K562 (cell line): ENCODE results near the gene LRRC51. TPM values are rescaled to one million over a fixed set of nuclear protein-coding genes. Genes with fewer than 3 reads are reported as not detected.

Experiments used
- ATAC-seq: fragments of 200-7000 bp; cut with Tn5 transposase; 3 replicates; pipeline ENCODE4 v1.9.1; 2020; ENCODE audit warnings: moderate library complexity
- BruUV-seq: library from RNA; stranded (reverse); fragments of 400-500 nt; replicated peaks from 2 replicates; lab custom pipeline; 2021; lab: Mats Ljungman, UMichigan
- CTCF ChIA-PET: fragments of 300-600 bp; formaldehyde crosslinking; extraction: SDS; loops from one replicate; lab custom pipeline; 2021; ENCODE audit warnings: low intra/inter-chr PET ratio; lab: Yijun Ruan, JAX
- POLR2A ChIA-PET: fragments of 300-600, 350-650 bp; sonication (Branson Sonifier 250); formaldehyde crosslinking; extraction: SDS; loops from one replicate; lab custom pipeline; 2021; ENCODE audit warnings: antibody characterized with exemption, inconsistent platforms; lab: Yijun Ruan, JAX
- DNase-seq, 4 experiments: peaks; one replicate each; pipeline versions ENCODE4 v3.0.0 to v3.0.0-alpha.2; 2011 to 2018; ENCODE audit warnings: low spot score in 3 of 4, mixed read lengths in 3 of 4; ENCODE audit errors: extremely low read depth in 1 of 4
- FAIRE-seq: peaks from 2 replicates; lab custom pipeline; 2011; peaks lifted over from hg19 to GRCh38; lab: Jason Lieb, UNC
- H2AFZ ChIP-seq: 2 replicates; pipeline ENCODE4 v1.6.0; 2011; ENCODE audit warnings: low read depth, low read length, control low read depth, inconsistent platforms
- H3K27ac ChIP-seq: fragments of 200-600 bp; 3 replicates; pipeline ENCODE4 v1.8.0; 2011; ENCODE audit warnings: low read depth, mild to moderate bottlenecking, control low read depth, inconsistent platforms, low read length, moderate library complexity, mixed read lengths; ENCODE audit errors: extremely low read depth
- H3K27me3 ChIP-seq, 2 experiments: fragments of 300-600 bp in 1 of 2; 2 replicates in 1 of 2; 3 replicates in 1 of 2; pipeline versions ENCODE4 v1.6.0 to v1.8.0; 2011; ENCODE audit warnings: inconsistent platforms in 2 of 2, low read length in 2 of 2, mild to moderate bottlenecking in 1 of 2, mixed read lengths in 1 of 2, moderate library complexity in 1 of 2; ENCODE audit not compliant: control insufficient read depth in 2 of 2, insufficient read depth in 2 of 2
- H3K36me3 ChIP-seq: fragments of 300-600 bp; 3 replicates; pipeline ENCODE4 v1.8.0; 2011; ENCODE audit warnings: mild to moderate bottlenecking, low read length, inconsistent platforms; ENCODE audit not compliant: control insufficient read depth, insufficient read depth
- H3K4me1 ChIP-seq, 2 experiments: fragments of 200-600 bp in 1 of 2; replicated peaks in 1 of 2; 2 replicates in 1 of 2; 3 replicates in 1 of 2; pipeline versions ENCODE4 v1.5.1 to v1.8.0; 2011; ENCODE audit warnings: inconsistent platforms in 2 of 2, low read length in 2 of 2, mild to moderate bottlenecking in 1 of 2, mixed read lengths in 1 of 2, moderate library complexity in 1 of 2; ENCODE audit not compliant: control insufficient read depth in 2 of 2, insufficient read depth in 2 of 2
- H3K4me2 ChIP-seq: 2 replicates; pipeline ENCODE4 v1.6.1; 2011; ENCODE audit warnings: low read length, control low read depth, inconsistent platforms, mixed read lengths; ENCODE audit not compliant: insufficient read depth
- H3K4me3 ChIP-seq: fragments of 200-600 bp; sonication (generic), shearing (Covaris generic); 2 replicates; pipeline ENCODE4 v1.5.1; 2016; ENCODE audit warnings: control low read depth, inconsistent platforms
- H3K79me2 ChIP-seq: fragments of 200-600 bp; 3 replicates; pipeline ENCODE4 v1.8.0; 2011; ENCODE audit warnings: low read length, inconsistent platforms; ENCODE audit not compliant: control insufficient read depth, insufficient read depth
- H3K9ac ChIP-seq, 2 experiments: 2 replicates each; pipeline versions ENCODE4 v1.6.0 to v1.6.1; 2011; ENCODE audit warnings: low read depth in 2 of 2, low read length in 2 of 2, control low read depth in 1 of 2, inconsistent platforms in 1 of 2, mild to moderate bottlenecking in 1 of 2, mixed read lengths in 1 of 2; ENCODE audit not compliant: insufficient read depth in 1 of 2
- H3K9me1 ChIP-seq: one replicate; pipeline ENCODE4 v1.6.0; 2011; ENCODE audit warnings: inconsistent platforms, mild to moderate bottlenecking, low read length, moderate library complexity; ENCODE audit not compliant: control insufficient read depth, insufficient read depth
- H3K9me3 ChIP-seq: replicated peaks from 2 replicates; pipeline ENCODE4 v1.5.1; 2011; ENCODE audit warnings: low read depth, low read length, inconsistent platforms; ENCODE audit not compliant: control insufficient read depth, insufficient read depth
- H4K20me1 ChIP-seq: replicated peaks from 2 replicates; pipeline ENCODE4 v1.6.1; 2011; ENCODE audit warnings: low read length, inconsistent platforms, mixed read lengths; ENCODE audit not compliant: control insufficient read depth, insufficient read depth
- ARNT ChIP-seq, 2 experiments: fragments of 450-650 bp; IDR thresholded peaks; 2 replicates each; pipeline ENCODE4 v1.6.1; 2016; ENCODE audit warnings: mild to moderate bottlenecking in 1 of 2
- C11orf30 ChIP-seq: fragments of 450-650 bp; IDR thresholded peaks from 2 replicates; pipeline ENCODE4 v1.6.1; 2016; ENCODE audit warnings: low read depth, mild to moderate bottlenecking
- CHD4 ChIP-seq: fragments of 200-600 bp; sonication (generic); IDR thresholded peaks from 3 replicates; pipeline ENCODE4 v1.6.1; 2012; ENCODE audit warnings: low read depth, mild to moderate bottlenecking, mixed read lengths, low read length, inconsistent platforms; ENCODE audit not compliant: insufficient read depth, insufficient replicate concordance, poor library complexity, severe bottlenecking
- FOXJ2 ChIP-seq: fragments of 200-800 bp; sonication (Bioruptor generic); IDR thresholded peaks from 2 replicates; pipeline ENCODE4 v1.6.1; 2016; ENCODE audit warnings: missing genetic modification characterization, missing compliant biosample characterization
- GATA2 ChIP-seq: sonication (generic); formaldehyde crosslinking; IDR thresholded peaks from 2 replicates; pipeline ENCODE4 v1.4.0; 2020; ENCODE audit warnings: mild to moderate bottlenecking, missing genetic modification reagents
- HDAC3 ChIP-seq: fragments of 450-650 bp; IDR thresholded peaks from 2 replicates; pipeline ENCODE4 v1.6.1; 2018; ENCODE audit warnings: borderline replicate concordance, mild to moderate bottlenecking, moderate library complexity; ENCODE audit not compliant: partially characterized antibody
- HLTF ChIP-seq: fragments of 450-650 bp; IDR thresholded peaks from 2 replicates; pipeline ENCODE4 v1.6.1; 2016
- KLF1 ChIP-seq: fragments of 450-650 bp; IDR thresholded peaks from 2 replicates; pipeline ENCODE4 v1.6.1; 2016; ENCODE audit warnings: missing genetic modification characterization, missing compliant biosample characterization
- MAFF ChIP-seq: IDR thresholded peaks from 2 replicates; pipeline ENCODE4 v1.6.1; 2012; ENCODE audit warnings: low read length, improper control_type of control experiment
- MAFG ChIP-seq: fragments of 450-650 bp; conservative IDR thresholded peaks from 2 replicates; pipeline ENCODE4 v1.6.1; 2016; ENCODE audit warnings: missing genetic modification characterization, missing compliant biosample characterization
- MAFK ChIP-seq: IDR thresholded peaks from 2 replicates; pipeline ENCODE4 v1.6.1; 2011; ENCODE audit warnings: low read length, improper control_type of control experiment
- MLX ChIP-seq, 2 experiments: fragments of 450-650 bp in 1 of 2; sonication (generic) in 1 of 2; formaldehyde crosslinking; conservative IDR thresholded peaks; 2 replicates each; pipeline versions ENCODE4 v1.4.0 to v1.8.1; 2020 to 2022; ENCODE audit warnings: mild to moderate bottlenecking in 1 of 2, missing genetic modification reagents in 1 of 2
- NFE2 ChIP-seq: IDR thresholded peaks from 2 replicates; pipeline ENCODE4 v1.6.1; 2014; ENCODE audit warnings: antibody characterized with exemption, low read depth
- SIN3A ChIP-seq, 2 experiments: fragments of 150-350 bp in 1 of 2; IDR thresholded peaks; 2 replicates each; pipeline ENCODE4 v1.6.1; 2011 to 2016; ENCODE audit warnings: borderline replicate concordance in 2 of 2, low read depth in 2 of 2, low read length in 2 of 2, mild to moderate bottlenecking in 2 of 2, moderate library complexity in 2 of 2; ENCODE audit not compliant: control insufficient read depth in 1 of 2
- SOX6 ChIP-seq: fragments of 450-650 bp; IDR thresholded peaks from 2 replicates; pipeline ENCODE4 v1.6.1; 2014; ENCODE audit warnings: mild to moderate bottlenecking
- ZNF316 ChIP-seq: fragments of 450-650 bp; IDR thresholded peaks from 2 replicates; pipeline ENCODE4 v1.6.1; 2016
- ZSCAN32 ChIP-seq: fragments of 450-650 bp; formaldehyde crosslinking; IDR thresholded peaks from 2 replicates; pipeline ENCODE4 v1.4.0; 2020; ENCODE audit warnings: mild to moderate bottlenecking, moderate library complexity
- WGBS: fragments of 100-300 bp; shearing (Covaris generic); methylation state at CpG from one replicate; pipeline ENCODE4 v1.1.6; 2016; ENCODE audit warnings: low coverage, mixed read lengths; ENCODE audit not compliant: insufficient coverage; ENCODE audit errors: missing lambda C conversion rate; 5-methylcytosine and 5-hydroxymethylcytosine counted together
- in situ Hi-C: fragments of 300-500 bp; cut with MboI; formaldehyde crosslinking; loops from 4 replicates; pipeline ENCODE4 v1.15.0; 2018; ENCODE audit warnings: inconsistent platforms, mixed read lengths
- intact Hi-C: fragments of 100-400 bp; cut with micrococcal nuclease; formaldehyde crosslinking; loops from 2 replicates; pipeline ENCODE4 v1.14.2; 2022
- polyA plus RNA-seq, 8 experiments: library from polyadenylated mRNA; depleted of rRNA in 4 of 8; stranded (reverse) in 5 of 8; unstranded in 3 of 8; fragments of >200 nt; fragmentation: Nextera tagmentation in 2 of 8; fragmentation: Illumina TruSeq in 1 of 8; extraction: Ambion mirVana in 2 of 8; extraction: Trizol in 1 of 8; gene quantifications; 2 replicates each; pipeline versions ENCODE4 v1.2.1 to v1.2.3, GENCODE V29; 2011 to 2014; ENCODE audit warnings: inconsistent platforms in 1 of 8, missing spikeins in 1 of 8
- total RNA-seq, 7 experiments: library from RNA; depleted of rRNA in 6 of 7; stranded (reverse); fragments of >200 nt in 6 of 7; fragmentation: Illumina TruSeq in 2 of 7; extraction: Trizol in 2 of 7; gene quantifications; 2 replicates each; pipeline versions ENCODE4 v1.2.1 to v1.2.3, GENCODE V29; 2011 to 2021; ENCODE audit warnings: low replicate concordance in 1 of 7
- TF ChIP-seq, protein P1 (sequence below): sonication (generic); formaldehyde crosslinking; IDR thresholded peaks from 2 replicates; pipeline ENCODE4 v1.8.0; 2022; ENCODE audit warnings: mild to moderate bottlenecking, missing genetic modification reagents
- TF ChIP-seq, protein P2 (sequence below), 3 experiments: fragments of 200-800 bp in 1 of 3; sonication (Bioruptor generic) in 1 of 3; sonication (generic) in 1 of 3; formaldehyde crosslinking in 1 of 3; IDR thresholded peaks; 2 replicates each; pipeline versions ENCODE4 v1.6.1 to v1.8.0; 2016 to 2022; ENCODE audit warnings: mild to moderate bottlenecking in 2 of 3, missing compliant biosample characterization in 2 of 3, missing genetic modification characterization in 2 of 3, missing genetic modification reagents in 1 of 3

LRRC51 gene
- total and polyA plus RNA-seq, 9 of the 15 experiments (the other 6 are each of a cell fraction or from before 2014, with no cell fraction given) = 4.7 to 10.6 (median 5.6) TPM

- Histone ChIP-seq H3K27ac (peak overlapping the region; percentile 86), H3K9me1 (no peaks in the 10 kb centered on the region), H3K27me3 (no peaks in the 10 kb centered on the region), H2AFZ (peak overlapping the region; percentile 83), H3K9ac (peak overlapping the region; percentile 82 to 94), H4K20me1 (0 out of 2 replicates have a peak, but pooled peaks cover 6% of the 10 kb centered on the region), H3K79me2 (peaks cover 51% of the 10 kb centered on the region), H3K36me3 (peaks cover 15% of the 10 kb centered on the region; the same call in 2 of the 3 replicates), H3K9me3 (no peaks in the 10 kb centered on the region), H3K4me1 (peaks cover 6 to 20% of the 10 kb centered on the region in 2 experiments; a peak in 3 of 5 replicates), H3K4me3 (peak overlapping the region; percentile 70), H3K4me2 (peak overlapping the region; percentile 92)
- BruUV-seq = no TSS peak
- POLR2A ChIA-PET = interaction anchor here (0.6 to 2.9 kb wide), 3 partner anchors 20 to 74 kb away, joined by 4 to 10 read pairs (median 4); no protein-coding TSS in a partner anchor
- FAIRE-seq = no peak
- ATAC-seq = peak; percentile 53
- CTCF ChIA-PET = no interaction called here
- in situ Hi-C loops = no loop called here
- DNase-seq = peak in 3 of 4 experiments; percentile 36 to 76 (median 74)
- WGBS = 1% methylated on average over 15 of the region's 16 CpGs
- intact Hi-C loops = loop anchor here (1.0 to 2.0 kb wide), 3 partner anchors 23 to 39 kb away; partner anchors contain the start of genes ANAPC15 and LAMTOR1
- TF ChIP-seq KLF1 = no peak
- TF ChIP-seq MAFG (tag) = peak; percentile 88
- 0 out of 2 replicates have a peak, but pooled peaks have one; percentile 13 for TF ChIP-seq HLTF
- TF ChIP-seq HDAC3 = peak; percentile 8
- TF ChIP-seq, protein P1, sequence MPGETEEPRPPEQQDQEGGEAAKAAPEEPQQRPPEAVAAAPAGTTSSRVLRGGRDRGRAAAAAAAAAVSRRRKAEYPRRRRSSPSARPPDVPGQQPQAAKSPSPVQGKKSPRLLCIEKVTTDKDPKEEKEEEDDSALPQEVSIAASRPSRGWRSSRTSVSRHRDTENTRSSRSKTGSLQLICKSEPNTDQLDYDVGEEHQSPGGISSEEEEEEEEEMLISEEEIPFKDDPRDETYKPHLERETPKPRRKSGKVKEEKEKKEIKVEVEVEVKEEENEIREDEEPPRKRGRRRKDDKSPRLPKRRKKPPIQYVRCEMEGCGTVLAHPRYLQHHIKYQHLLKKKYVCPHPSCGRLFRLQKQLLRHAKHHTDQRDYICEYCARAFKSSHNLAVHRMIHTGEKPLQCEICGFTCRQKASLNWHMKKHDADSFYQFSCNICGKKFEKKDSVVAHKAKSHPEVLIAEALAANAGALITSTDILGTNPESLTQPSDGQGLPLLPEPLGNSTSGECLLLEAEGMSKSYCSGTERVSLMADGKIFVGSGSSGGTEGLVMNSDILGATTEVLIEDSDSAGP = 0 out of 2 replicates have a peak, but pooled peaks have one; percentile 21
- no peak for TF ChIP-seq FOXJ2 (tag)
- no peak for TF ChIP-seq CHD4
- TF ChIP-seq MAFF = peak; percentile 84
- TF ChIP-seq C11orf30 = peak; percentile 92
- peak in 1 of 2 experiments; percentile 13; a peak in 1 of 4 replicates for TF ChIP-seq ARNT (IDR thresholded peaks at IDR 0.05)
- no peak for TF ChIP-seq MLX (CRISPR knock-in tag; conservative IDR thresholded peaks at IDR 0.05)
- peak; percentile 97 for TF ChIP-seq ZNF316
- 0 out of 2 replicates have a peak, but pooled peaks have one; percentile 7 for TF ChIP-seq SOX6
- TF ChIP-seq MAFK = peak; percentile 81
- TF ChIP-seq, protein P2, sequence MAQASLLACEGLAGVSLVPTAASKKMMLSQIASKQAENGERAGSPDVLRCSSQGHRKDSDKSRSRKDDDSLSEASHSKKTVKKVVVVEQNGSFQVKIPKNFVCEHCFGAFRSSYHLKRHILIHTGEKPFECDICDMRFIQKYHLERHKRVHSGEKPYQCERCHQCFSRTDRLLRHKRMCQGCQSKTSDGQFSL (CRISPR knock-in tag; IDR thresholded peaks at IDR 0.05) = no peak; the same call in 1 of the 2 replicates
- TF ChIP-seq, protein P2 (tag; IDR thresholded peaks at IDR 0.05) = peak in 1 of 2 experiments; percentile 93; a peak in 2 of 4 replicates
- TF ChIP-seq SIN3A (IDR thresholded peaks at IDR 0.05; ENCODE audit: borderline replicate concordance in 2 of 2, control insufficient read depth in 1 of 2, low read depth in 2 of 2, low read length in 2 of 2) = peak in 1 of 2 experiments; percentile 23; a peak in 1 of 4 replicates
- TF ChIP-seq NFE2 = peak; percentile 36
- 0 out of 2 replicates have a peak, but pooled peaks have one; percentile 16 for TF ChIP-seq GATA2
- TF ChIP-seq ZSCAN32 (CRISPR knock-in tag) = no peak
Measured at GRCh38 chr11:72079819-72080325, 778 bp upstream of the LRRC51 start.
